SKM-1 (cell line): ENCODE data around the gene MKI67.
A peak's percentile ranks its signal among the peaks of the same experiment; 100 is the strongest.

Source experiments
- DNase-seq: peaks from one replicate; lab custom pipeline; 2025; ENCODE audit not compliant: unreplicated experiment; lab: John Stamatoyannopoulos, UW

MKI67 gene

GRCh38 chr10:128068398-128069285 is 57.6 kb downstream of the MKI67 start:
- no peak for DNase-seq

GRCh38 chr10:128067691-128068397 is 58.4 kb downstream of the MKI67 start:
- no peak for DNase-seq

- DNase-seq, result no peak
Observed at GRCh38 chr10:128066870-128067382, 59.3 kb downstream of the MKI67 start.

GRCh38 chr10:128065881-128066534 is 60.2 kb downstream of the MKI67 start:
- no peak for DNase-seq

- DNase-seq, result no peak
Observed at GRCh38 chr10:128064970-128065580, 61.1 kb downstream of the MKI67 start.

- peak; percentile 95 for DNase-seq
Observed at GRCh38 chr10:128064108-128064969, 61.9 kb downstream of the MKI67 start.

- DNase-seq, result no peak
Observed at GRCh38 chr10:128063736-128064107, 62.5 kb downstream of the MKI67 start.

- DNase-seq, result peak; percentile 75
Observed at GRCh38 chr10:128062881-128063563, 63.2 kb downstream of the MKI67 start.

- DNase-seq, result no peak
Observed at GRCh38 chr10:128062331-128062880, 63.8 kb downstream of the MKI67 start.

GRCh38 chr10:128061306-128062300 is 64.6 kb downstream of the MKI67 start:
- DNase-seq, result no peak

GRCh38 chr10:128060341-128061250 is 65.6 kb downstream of the MKI67 start:
- DNase-seq, result no peak

GRCh38 chr10:128059982-128060293 is 66.3 kb downstream of the MKI67 start:
- DNase-seq, result no peak

GRCh38 chr10:128059266-128059981 is 66.8 kb downstream of the MKI67 start:
- DNase-seq, result no peak

- DNase-seq, result no peak
Observed at GRCh38 chr10:128058750-128059134, 67.5 kb downstream of the MKI67 start.

- DNase-seq, result no peak
Observed at GRCh38 chr10:128058106-128058749, 68.0 kb downstream of the MKI67 start.
